WTC11 (cell line): ENCODE data around the gene EHD1. TPM values are rescaled to one million over a fixed set of nuclear protein-coding genes. Genes with fewer than 3 reads are reported as not detected.
A peak's percentile ranks its signal among the peaks of the same experiment; 100 is the strongest.

Experiments used
- ATAC-seq: fragments of 200-7000 bp; cut with Tn5 transposase; 2 replicates; pipeline ENCODE4 v1.10.0; 2021; ENCODE audit warnings: mild to moderate bottlenecking, moderate library complexity
- CTCF ChIA-PET: fragments of 300-600 bp; sonication (Branson Sonifier 250); formaldehyde crosslinking; loops from one replicate; lab custom pipeline; 2021; ENCODE audit warnings: antibody characterized with exemption; lab: Charles Lee
- POLR2A ChIA-PET: fragments of 350-600 bp; sonication (Branson Sonifier 250); formaldehyde crosslinking; loops from one replicate; lab custom pipeline; 2021; ENCODE audit warnings: antibody characterized with exemption; lab: Charles Lee
- DNase-seq: peaks from one replicate; pipeline ENCODE4 v3.0.0; 2021; ENCODE audit warnings: low spot score
- H3K27ac Mint-ChIP-seq: 2 replicates; pipeline ENCODE4 v1.8.0; 2021; ENCODE audit warnings: mixed read lengths
- H3K27me3 Mint-ChIP-seq: 2 replicates; pipeline ENCODE4 v1.8.0; 2021; ENCODE audit warnings: low read depth, mild to moderate bottlenecking, moderate library complexity, mixed read lengths
- H3K36me3 Mint-ChIP-seq: 2 replicates; pipeline ENCODE4 v1.8.0; 2021; ENCODE audit warnings: mixed read lengths
- H3K4me1 Mint-ChIP-seq: 2 replicates; pipeline ENCODE4 v1.8.0; 2022; ENCODE audit warnings: mixed read lengths
- H3K4me3 Mint-ChIP-seq: 2 replicates; pipeline ENCODE4 v1.8.0; 2021; ENCODE audit warnings: mild to moderate bottlenecking, moderate library complexity, mixed read lengths
- H3K9me3 Mint-ChIP-seq: 2 replicates; pipeline ENCODE4 v1.8.0; 2021; ENCODE audit warnings: mixed read lengths
- ELF4 ChIP-seq: sonication (generic); formaldehyde crosslinking; IDR thresholded peaks from 2 replicates; pipeline ENCODE4 v1.8.1; 2022; ENCODE audit warnings: low read depth, mild to moderate bottlenecking, moderate library complexity, missing genetic modification reagents
- FOXK1 ChIP-seq: sonication (generic); formaldehyde crosslinking; IDR thresholded peaks from 2 replicates; pipeline ENCODE4 v1.8.0; 2022; ENCODE audit warnings: mild to moderate bottlenecking, moderate library complexity, missing genetic modification reagents
- HMGA2 ChIP-seq: fragments of 250-450 bp; sonication (Bioruptor Pico); IDR thresholded peaks from 2 replicates; pipeline ENCODE4 v1.4.0; 2021; ENCODE audit warnings: mild to moderate bottlenecking, moderate library complexity
- KAT7 ChIP-seq: sonication (generic); formaldehyde crosslinking; IDR thresholded peaks from 2 replicates; pipeline ENCODE4 v1.8.1; 2023; ENCODE audit warnings: missing genetic modification reagents, mild to moderate bottlenecking, borderline replicate concordance
- NFYB ChIP-seq: sonication (generic); formaldehyde crosslinking; conservative IDR thresholded peaks from 2 replicates; pipeline ENCODE4 v1.8.0; 2022; ENCODE audit warnings: low read depth, missing genetic modification reagents
- total RNA-seq: library from RNA; stranded (reverse); gene quantifications from 3 replicates; pipeline ENCODE4 v1.2.3, GENCODE V29; 2021
- TF ChIP-seq, protein P1 (sequence below): fragments of 250-450 bp; sonication (Bioruptor Pico); IDR thresholded peaks from 2 replicates; pipeline ENCODE4 v1.9.0; 2021; ENCODE audit warnings: mild to moderate bottlenecking
- TF ChIP-seq, protein P2 (sequence below): sonication (generic); formaldehyde crosslinking; IDR thresholded peaks from 2 replicates; pipeline ENCODE4 v1.8.0; 2023; ENCODE audit warnings: missing genetic modification reagents, mild to moderate bottlenecking, borderline replicate concordance
- TF ChIP-seq, protein P3 (sequence below): fragments of 200-600 bp; IDR thresholded peaks from 2 replicates; pipeline ENCODE4 v1.8.0; 2022; ENCODE audit warnings: antibody characterized with exemption
- TF ChIP-seq, protein P4 (sequence below): sonication (generic); formaldehyde crosslinking; IDR thresholded peaks from 2 replicates; pipeline ENCODE4 v1.8.1; 2022; ENCODE audit warnings: mild to moderate bottlenecking, moderate library complexity, missing genetic modification reagents
- TF ChIP-seq, protein P5 (sequence below): sonication (generic); formaldehyde crosslinking; IDR thresholded peaks from 2 replicates; pipeline ENCODE4 v1.8.1; 2023; ENCODE audit warnings: mild to moderate bottlenecking, missing genetic modification reagents, moderate library complexity

Gene EHD1
- total RNA-seq, 1 experiment from 2014 or later: 38.1 TPM

DNA sequence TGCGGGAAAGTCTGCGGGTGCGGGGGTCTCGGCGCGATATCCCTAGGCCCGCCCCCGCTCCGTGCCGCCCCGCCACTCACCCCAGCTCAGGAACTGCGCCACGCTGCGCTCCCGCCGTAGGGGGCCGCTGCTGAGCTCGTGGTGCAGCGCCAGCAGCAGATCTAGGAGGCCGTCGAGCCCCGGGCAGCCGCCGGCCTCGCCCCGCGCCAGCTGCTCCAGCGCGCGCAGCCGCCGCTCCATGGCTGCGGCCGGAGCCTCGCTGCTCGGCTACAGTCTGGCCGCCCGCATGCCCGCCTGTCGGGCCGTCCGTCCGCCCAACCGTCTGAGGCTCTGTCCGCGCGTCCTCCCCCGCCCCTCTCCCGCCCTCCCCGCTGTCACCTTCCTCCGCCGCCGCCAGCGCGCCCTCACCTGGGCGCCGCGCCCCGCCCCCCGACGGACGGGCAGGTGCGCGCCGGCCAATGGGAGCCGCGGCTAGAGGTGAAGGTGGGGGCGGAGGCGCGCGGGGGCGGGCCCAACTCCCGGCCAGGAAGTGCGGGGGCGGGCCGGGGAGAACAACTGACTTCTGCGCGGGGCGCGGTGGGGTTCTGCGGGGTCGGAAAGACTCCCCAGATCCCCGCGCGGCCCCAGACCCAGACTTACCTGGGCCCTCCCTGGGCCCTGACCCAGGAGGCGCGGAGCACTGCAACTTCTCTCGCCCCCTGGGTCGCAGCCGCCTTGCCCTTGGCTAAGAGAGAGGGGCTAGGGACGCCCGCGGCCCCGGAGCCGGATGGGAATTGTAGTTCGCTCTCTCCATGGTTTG is 33.9 kb downstream of the EHD1 start, which contains the start of gene CDC42BPG (continued):
- TF ChIP-seq, protein P1, sequence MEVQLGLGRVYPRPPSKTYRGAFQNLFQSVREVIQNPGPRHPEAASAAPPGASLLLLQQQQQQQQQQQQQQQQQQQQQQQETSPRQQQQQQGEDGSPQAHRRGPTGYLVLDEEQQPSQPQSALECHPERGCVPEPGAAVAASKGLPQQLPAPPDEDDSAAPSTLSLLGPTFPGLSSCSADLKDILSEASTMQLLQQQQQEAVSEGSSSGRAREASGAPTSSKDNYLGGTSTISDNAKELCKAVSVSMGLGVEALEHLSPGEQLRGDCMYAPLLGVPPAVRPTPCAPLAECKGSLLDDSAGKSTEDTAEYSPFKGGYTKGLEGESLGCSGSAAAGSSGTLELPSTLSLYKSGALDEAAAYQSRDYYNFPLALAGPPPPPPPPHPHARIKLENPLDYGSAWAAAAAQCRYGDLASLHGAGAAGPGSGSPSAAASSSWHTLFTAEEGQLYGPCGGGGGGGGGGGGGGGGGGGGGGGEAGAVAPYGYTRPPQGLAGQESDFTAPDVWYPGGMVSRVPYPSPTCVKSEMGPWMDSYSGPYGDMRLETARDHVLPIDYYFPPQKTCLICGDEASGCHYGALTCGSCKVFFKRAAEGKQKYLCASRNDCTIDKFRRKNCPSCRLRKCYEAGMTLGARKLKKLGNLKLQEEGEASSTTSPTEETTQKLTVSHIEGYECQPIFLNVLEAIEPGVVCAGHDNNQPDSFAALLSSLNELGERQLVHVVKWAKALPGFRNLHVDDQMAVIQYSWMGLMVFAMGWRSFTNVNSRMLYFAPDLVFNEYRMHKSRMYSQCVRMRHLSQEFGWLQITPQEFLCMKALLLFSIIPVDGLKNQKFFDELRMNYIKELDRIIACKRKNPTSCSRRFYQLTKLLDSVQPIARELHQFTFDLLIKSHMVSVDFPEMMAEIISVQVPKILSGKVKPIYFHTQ (CRISPR knock-in tag): no peak
- TF ChIP-seq HMGA2 (CRISPR knock-in tag) (no peak), NFYB (CRISPR knock-in tag) (peak; percentile 42; the same call in 1 of the 2 replicates), ELF4 (CRISPR knock-in tag) (no peak), FOXK1 (CRISPR knock-in tag) (peak; percentile 27; the same call in 1 of the 2 replicates)
- TF ChIP-seq, protein P2, sequence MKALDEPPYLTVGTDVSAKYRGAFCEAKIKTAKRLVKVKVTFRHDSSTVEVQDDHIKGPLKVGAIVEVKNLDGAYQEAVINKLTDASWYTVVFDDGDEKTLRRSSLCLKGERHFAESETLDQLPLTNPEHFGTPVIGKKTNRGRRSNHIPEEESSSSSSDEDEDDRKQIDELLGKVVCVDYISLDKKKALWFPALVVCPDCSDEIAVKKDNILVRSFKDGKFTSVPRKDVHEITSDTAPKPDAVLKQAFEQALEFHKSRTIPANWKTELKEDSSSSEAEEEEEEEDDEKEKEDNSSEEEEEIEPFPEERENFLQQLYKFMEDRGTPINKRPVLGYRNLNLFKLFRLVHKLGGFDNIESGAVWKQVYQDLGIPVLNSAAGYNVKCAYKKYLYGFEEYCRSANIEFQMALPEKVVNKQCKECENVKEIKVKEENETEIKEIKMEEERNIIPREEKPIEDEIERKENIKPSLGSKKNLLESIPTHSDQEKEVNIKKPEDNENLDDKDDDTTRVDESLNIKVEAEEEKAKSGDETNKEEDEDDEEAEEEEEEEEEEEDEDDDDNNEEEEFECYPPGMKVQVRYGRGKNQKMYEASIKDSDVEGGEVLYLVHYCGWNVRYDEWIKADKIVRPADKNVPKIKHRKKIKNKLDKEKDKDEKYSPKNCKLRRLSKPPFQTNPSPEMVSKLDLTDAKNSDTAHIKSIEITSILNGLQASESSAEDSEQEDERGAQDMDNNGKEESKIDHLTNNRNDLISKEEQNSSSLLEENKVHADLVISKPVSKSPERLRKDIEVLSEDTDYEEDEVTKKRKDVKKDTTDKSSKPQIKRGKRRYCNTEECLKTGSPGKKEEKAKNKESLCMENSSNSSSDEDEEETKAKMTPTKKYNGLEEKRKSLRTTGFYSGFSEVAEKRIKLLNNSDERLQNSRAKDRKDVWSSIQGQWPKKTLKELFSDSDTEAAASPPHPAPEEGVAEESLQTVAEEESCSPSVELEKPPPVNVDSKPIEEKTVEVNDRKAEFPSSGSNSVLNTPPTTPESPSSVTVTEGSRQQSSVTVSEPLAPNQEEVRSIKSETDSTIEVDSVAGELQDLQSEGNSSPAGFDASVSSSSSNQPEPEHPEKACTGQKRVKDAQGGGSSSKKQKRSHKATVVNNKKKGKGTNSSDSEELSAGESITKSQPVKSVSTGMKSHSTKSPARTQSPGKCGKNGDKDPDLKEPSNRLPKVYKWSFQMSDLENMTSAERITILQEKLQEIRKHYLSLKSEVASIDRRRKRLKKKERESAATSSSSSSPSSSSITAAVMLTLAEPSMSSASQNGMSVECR (CRISPR knock-in tag): no peak
- TF ChIP-seq, protein P3, sequence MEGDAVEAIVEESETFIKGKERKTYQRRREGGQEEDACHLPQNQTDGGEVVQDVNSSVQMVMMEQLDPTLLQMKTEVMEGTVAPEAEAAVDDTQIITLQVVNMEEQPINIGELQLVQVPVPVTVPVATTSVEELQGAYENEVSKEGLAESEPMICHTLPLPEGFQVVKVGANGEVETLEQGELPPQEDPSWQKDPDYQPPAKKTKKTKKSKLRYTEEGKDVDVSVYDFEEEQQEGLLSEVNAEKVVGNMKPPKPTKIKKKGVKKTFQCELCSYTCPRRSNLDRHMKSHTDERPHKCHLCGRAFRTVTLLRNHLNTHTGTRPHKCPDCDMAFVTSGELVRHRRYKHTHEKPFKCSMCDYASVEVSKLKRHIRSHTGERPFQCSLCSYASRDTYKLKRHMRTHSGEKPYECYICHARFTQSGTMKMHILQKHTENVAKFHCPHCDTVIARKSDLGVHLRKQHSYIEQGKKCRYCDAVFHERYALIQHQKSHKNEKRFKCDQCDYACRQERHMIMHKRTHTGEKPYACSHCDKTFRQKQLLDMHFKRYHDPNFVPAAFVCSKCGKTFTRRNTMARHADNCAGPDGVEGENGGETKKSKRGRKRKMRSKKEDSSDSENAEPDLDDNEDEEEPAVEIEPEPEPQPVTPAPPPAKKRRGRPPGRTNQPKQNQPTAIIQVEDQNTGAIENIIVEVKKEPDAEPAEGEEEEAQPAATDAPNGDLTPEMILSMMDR: no peak
- TF ChIP-seq, protein P4, sequence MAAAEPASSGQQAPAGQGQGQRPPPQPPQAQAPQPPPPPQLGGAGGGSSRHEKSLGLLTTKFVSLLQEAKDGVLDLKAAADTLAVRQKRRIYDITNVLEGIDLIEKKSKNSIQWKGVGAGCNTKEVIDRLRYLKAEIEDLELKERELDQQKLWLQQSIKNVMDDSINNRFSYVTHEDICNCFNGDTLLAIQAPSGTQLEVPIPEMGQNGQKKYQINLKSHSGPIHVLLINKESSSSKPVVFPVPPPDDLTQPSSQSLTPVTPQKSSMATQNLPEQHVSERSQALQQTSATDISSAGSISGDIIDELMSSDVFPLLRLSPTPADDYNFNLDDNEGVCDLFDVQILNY: peak; percentile 53; the same call in 1 of the 2 replicates
- TF ChIP-seq, protein P5, sequence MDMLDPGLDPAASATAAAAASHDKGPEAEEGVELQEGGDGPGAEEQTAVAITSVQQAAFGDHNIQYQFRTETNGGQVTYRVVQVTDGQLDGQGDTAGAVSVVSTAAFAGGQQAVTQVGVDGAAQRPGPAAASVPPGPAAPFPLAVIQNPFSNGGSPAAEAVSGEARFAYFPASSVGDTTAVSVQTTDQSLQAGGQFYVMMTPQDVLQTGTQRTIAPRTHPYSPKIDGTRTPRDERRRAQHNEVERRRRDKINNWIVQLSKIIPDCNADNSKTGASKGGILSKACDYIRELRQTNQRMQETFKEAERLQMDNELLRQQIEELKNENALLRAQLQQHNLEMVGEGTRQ (CRISPR knock-in tag): no peak; the same call in 1 of the 2 replicates

DNA sequence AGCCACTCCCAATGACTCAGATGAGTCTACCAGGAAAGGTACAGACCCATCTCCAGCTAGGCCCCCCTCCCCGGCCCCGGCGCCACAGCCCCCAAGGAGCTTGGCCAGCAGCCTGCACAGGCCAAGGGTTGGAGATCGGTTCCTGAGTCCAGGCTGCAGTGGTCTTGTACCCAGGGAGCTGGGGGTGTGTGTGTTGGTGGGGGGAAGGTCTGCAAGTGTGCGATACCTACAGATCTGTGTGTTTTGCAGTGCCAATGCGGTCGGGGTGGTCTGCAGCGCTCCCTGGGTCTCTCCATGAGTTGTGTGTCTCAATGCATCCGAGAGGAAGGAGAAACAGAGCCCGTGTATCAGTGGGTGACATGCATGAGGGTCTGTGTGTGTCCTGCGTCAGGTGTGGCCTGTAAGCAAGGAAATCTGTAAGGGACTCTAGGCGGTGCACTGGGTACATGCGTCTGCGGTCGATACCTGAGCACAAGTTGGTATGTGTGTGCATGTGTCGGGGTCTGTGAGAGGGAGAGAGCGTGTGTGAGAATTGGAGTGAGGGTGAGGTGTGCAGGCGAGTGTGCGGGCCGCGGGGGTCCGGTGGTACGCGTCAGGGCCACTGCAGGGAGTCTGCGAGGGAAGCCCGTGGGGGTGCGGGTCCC is 34.6 kb downstream of the EHD1 start:
- ChIA-PET POLR2A (interaction anchor here (0.5 to 1.3 kb wide), 2 partner anchors 13 to 291 kb away, joined by 3 read pairs; partner anchors contain the start of gene SYVN1), CTCF (interaction anchor here (0.6 to 12.5 kb wide), 13 partner anchors 17 to 696 kb away, joined by 3 to 372 read pairs (median 4); partner anchors contain the start of genes ARL2, BATF2, EHD1 and MAP4K2)
- no peaks in the 10 kb centered on the region for H3K9me3 Mint-ChIP-seq
- peak overlapping the region; percentile 81; the same call in 1 of the 2 replicates for H3K27ac Mint-ChIP-seq
- peaks cover 3% of the 10 kb centered on the region; the same call in 1 of the 2 replicates for H3K36me3 Mint-ChIP-seq
- H3K4me1 Mint-ChIP-seq: peaks cover 35% of the 10 kb centered on the region
- DNase-seq: no peak
- TF ChIP-seq KAT7 (CRISPR knock-in tag): no peak
- TF ChIP-seq, protein P2 (CRISPR knock-in tag): 0 out of 2 replicates have a peak, but pooled peaks have one; percentile 31
- no peak for ATAC-seq
- H3K4me3 Mint-ChIP-seq: peak overlapping the region; percentile 93
- H3K27me3 Mint-ChIP-seq: no peaks in the 10 kb centered on the region
